Gastrocnemius medialis (tissue), 4 donors: ENCODE measurements around the gene AMOT.

Experiments used
- CTCF ChIP-seq, 5 experiments: fragments of 450-650 bp in 3 of 5; fragments of 200-600 bp in 2 of 5; sonication (generic) in 2 of 5; IDR thresholded peaks in 4 of 5; conservative IDR thresholded peaks in 1 of 5; 1 replicate in 4 of 5; 2 replicates in 1 of 5; pipeline ENCODE4 v1.5.1; 2016 to 2019; ENCODE audit warnings: antibody characterized with exemption in 5 of 5, mild to moderate bottlenecking in 3 of 5, moderate library complexity in 3 of 5
- POLR2A ChIP-seq, 2 donors: fragments of 450-650 bp; IDR thresholded peaks; one replicate each; pipeline ENCODE4 v1.6.1; 2017; ENCODE audit warnings: antibody characterized with exemption in 2 of 2, mild to moderate bottlenecking in 2 of 2, moderate library complexity in 2 of 2

- TF ChIP-seq CTCF (IDR thresholded peaks at IDR 0.05 in 4 of 5, conservative IDR thresholded peaks at IDR 0.05 in 1 of 5) (no peak), POLR2A (IDR thresholded peaks at IDR 0.05) (no peak)
These were observed 61.5 kb downstream of the AMOT start for GRCh38 chrX:112779139-112779538.
